A673 (cell line): Measurements from ENCODE around the gene PCARE. TPM values are rescaled to one million over a fixed set of nuclear protein-coding genes. Genes with fewer than 3 reads are reported as not detected.

ENCODE experiments used
- BruUV-seq: library from RNA; stranded (reverse); fragments of 400-500 nt; replicated peaks from 2 replicates; lab custom pipeline; 2021; lab: Mats Ljungman, UMichigan
- CTCF ChIA-PET: fragments of 300-600 bp; sonication (Branson Sonifier 250); formaldehyde crosslinking; loops from one replicate; lab custom pipeline; 2022; ENCODE audit warnings: antibody characterized with exemption; lab: Charles Lee
- POLR2A ChIA-PET: fragments of 300-600 bp; sonication (Branson Sonifier 250); formaldehyde crosslinking; loops from one replicate; lab custom pipeline; 2022; ENCODE audit warnings: antibody characterized with exemption; ENCODE audit not compliant: low non-redundant PET; lab: Charles Lee
- DNase-seq: peaks from one replicate; pipeline ENCODE4 v3.0.0-alpha.2; 2015; ENCODE audit warnings: low spot score
- H3K27ac ChIP-seq: fragments of 200-600 bp; sonication (generic); 2 replicates; pipeline ENCODE4 v1.5.1; 2016; ENCODE audit warnings: mixed run types, low read depth, mild to moderate bottlenecking, mixed read lengths, antibody characterized with exemption, low read length; ENCODE audit not compliant: poor library complexity, severe bottlenecking
- H3K27me3 ChIP-seq: fragments of 200-600 bp; sonication (generic); replicated peaks from 2 replicates; pipeline ENCODE4 v1.6.1; 2017; ENCODE audit warnings: mixed run types, low read depth, mild to moderate bottlenecking, mixed read lengths, antibody characterized with exemption, low read length; ENCODE audit not compliant: insufficient read depth, poor library complexity
- H3K36me3 ChIP-seq: fragments of 200-600 bp; sonication (generic); 2 replicates; pipeline ENCODE4 v1.6.1; 2016; ENCODE audit warnings: mixed run types, mild to moderate bottlenecking, mixed read lengths, antibody characterized with exemption, low read length; ENCODE audit not compliant: insufficient read depth, poor library complexity, severe bottlenecking
- H3K4me1 ChIP-seq: fragments of 200-600 bp; sonication (generic); 2 replicates; pipeline ENCODE4 v1.6.1; 2017; ENCODE audit warnings: mixed run types, mild to moderate bottlenecking, mixed read lengths, antibody characterized with exemption, low read length; ENCODE audit not compliant: insufficient read depth, poor library complexity, severe bottlenecking
- H3K4me3 ChIP-seq: fragments of 200-600 bp; sonication (generic); 2 replicates; pipeline ENCODE4 v1.5.1; 2016; ENCODE audit warnings: low read depth, mixed run types, mild to moderate bottlenecking, mixed read lengths, low read length; ENCODE audit not compliant: poor library complexity, severe bottlenecking
- H3K9me3 ChIP-seq: fragments of 200-600 bp; sonication (generic); 2 replicates; pipeline ENCODE4 v1.6.1; 2016; ENCODE audit warnings: mixed run types, low read depth, mild to moderate bottlenecking, mixed read lengths, antibody characterized with exemption, low read length; ENCODE audit not compliant: poor library complexity, severe bottlenecking
- CTCF ChIP-seq: fragments of 300-800, 200-600 bp; sonication (generic); conservative IDR thresholded peaks from 2 replicates; pipeline ENCODE4 v1.5.1; 2017; ENCODE audit warnings: low read depth, mild to moderate bottlenecking, antibody characterized with exemption, low read length, moderate library complexity, mixed read lengths
- EZH2 ChIP-seq: fragments of 200-600 bp; sonication (generic); IDR thresholded peaks from 2 replicates; pipeline ENCODE4 v1.6.1; 2017; ENCODE audit warnings: borderline replicate concordance, low read depth, mild to moderate bottlenecking, mixed read lengths, antibody characterized with exemption, low read length; ENCODE audit not compliant: poor library complexity, severe bottlenecking
- intact Hi-C: fragments of 100-400 bp; cut with micrococcal nuclease; formaldehyde crosslinking; loops from one replicate; pipeline ENCODE4 v1.10.0; 2022; ENCODE audit not compliant: unreplicated experiment
- total RNA-seq: library from RNA; stranded (reverse); gene quantifications from 2 replicates; pipeline ENCODE4 v1.2.3, GENCODE V29; 2021

The PCARE gene
- total RNA-seq, 1 experiment from 2014 or later, result not detected

- no peaks in the 10 kb centered on the region for H3K27me3 ChIP-seq
- H3K4me1 ChIP-seq, result peaks cover 18% of the 10 kb centered on the region
- POLR2A ChIA-PET, result no interaction called here
- CTCF ChIA-PET, result no interaction called here
- BruUV-seq, result no TSS peak
- no peak overlapping the region for H3K4me3 ChIP-seq
- peaks cover 4% of the 10 kb centered on the region for H3K36me3 ChIP-seq
- DNase-seq, result no peak
- intact Hi-C loops, result no loop called here
- TF ChIP-seq EZH2, result no peak
- no peak for TF ChIP-seq CTCF
- H3K9me3 ChIP-seq, result peaks cover 3% of the 10 kb centered on the region
- H3K27ac ChIP-seq, result no peak overlapping the region
Observed at GRCh38 chr2:29119211-29119610, 44.9 kb upstream of the PCARE start.

GRCh38 chr2:29117636-29118303 is 43.4 kb upstream of the PCARE start:
- no peaks in the 10 kb centered on the region for H3K36me3 ChIP-seq
- H3K27ac ChIP-seq, result no peak overlapping the region
- ChIA-PET POLR2A (interaction anchor here (0.6 kb wide), 1 partner anchor 1842 kb away, joined by 3 read pairs; no protein-coding TSS in a partner anchor), CTCF (interaction anchor here (0.7 kb wide), 1 partner anchor 689 kb away, joined by 6 read pairs; no protein-coding TSS in a partner anchor)
- H3K4me3 ChIP-seq, result no peak overlapping the region
- no TSS peak for BruUV-seq
- H3K27me3 ChIP-seq, result no peaks in the 10 kb centered on the region
- peaks cover 18% of the 10 kb centered on the region for H3K4me1 ChIP-seq
- DNase-seq, result peak; percentile 66
- intact Hi-C loops, result no loop called here
- H3K9me3 ChIP-seq, result no peaks in the 10 kb centered on the region
- TF ChIP-seq EZH2, result no peak
- no peak for TF ChIP-seq CTCF

GRCh38 chr2:29115797-29116781 is 41.8 kb upstream of the PCARE start:
- peaks cover 18% of the 10 kb centered on the region for H3K4me1 ChIP-seq
- no peaks in the 10 kb centered on the region for H3K9me3 ChIP-seq
- no peaks in the 10 kb centered on the region for H3K27me3 ChIP-seq

More at GRCh38 chr2:29115797-29116781, 41.8 kb upstream of the PCARE start:
- no peak for TF ChIP-seq CTCF
- TF ChIP-seq EZH2, result no peak
- ChIA-PET POLR2A (interaction anchor here (0.5 to 0.6 kb wide), 2 partner anchors 19 to 958 kb away, joined by 3 to 4 read pairs; no protein-coding TSS in a partner anchor), CTCF (no interaction called here)
- H3K4me3 ChIP-seq, result peak overlapping the region; percentile 58
- DNase-seq, result peak; percentile 73
- intact Hi-C loops, result no loop called here
- no peaks in the 10 kb centered on the region for H3K36me3 ChIP-seq
- no TSS peak for BruUV-seq
- peak overlapping the region; percentile 72 for H3K27ac ChIP-seq
